AG09319 (cell line): ENCODE measurements around the gene SLC35F1.

Source experiments
- DNase-seq: peaks from one replicate; pipeline ENCODE4 v3.0.0-alpha.2; 2010; ENCODE audit warnings: low read depth; ENCODE audit errors: extremely low read depth
- TF ChIP-seq, protein P1 (sequence below): IDR thresholded peaks from 2 replicates; pipeline ENCODE4 v1.5.1; 2011; ENCODE audit warnings: low read depth, mild to moderate bottlenecking, inconsistent platforms, low read length, moderate library complexity

Gene SLC35F1

GRCh38 chr6:118134206-118134605 is 227.1 kb downstream of the SLC35F1 start:
- DNase-seq, result no peak
- TF ChIP-seq, protein P1, sequence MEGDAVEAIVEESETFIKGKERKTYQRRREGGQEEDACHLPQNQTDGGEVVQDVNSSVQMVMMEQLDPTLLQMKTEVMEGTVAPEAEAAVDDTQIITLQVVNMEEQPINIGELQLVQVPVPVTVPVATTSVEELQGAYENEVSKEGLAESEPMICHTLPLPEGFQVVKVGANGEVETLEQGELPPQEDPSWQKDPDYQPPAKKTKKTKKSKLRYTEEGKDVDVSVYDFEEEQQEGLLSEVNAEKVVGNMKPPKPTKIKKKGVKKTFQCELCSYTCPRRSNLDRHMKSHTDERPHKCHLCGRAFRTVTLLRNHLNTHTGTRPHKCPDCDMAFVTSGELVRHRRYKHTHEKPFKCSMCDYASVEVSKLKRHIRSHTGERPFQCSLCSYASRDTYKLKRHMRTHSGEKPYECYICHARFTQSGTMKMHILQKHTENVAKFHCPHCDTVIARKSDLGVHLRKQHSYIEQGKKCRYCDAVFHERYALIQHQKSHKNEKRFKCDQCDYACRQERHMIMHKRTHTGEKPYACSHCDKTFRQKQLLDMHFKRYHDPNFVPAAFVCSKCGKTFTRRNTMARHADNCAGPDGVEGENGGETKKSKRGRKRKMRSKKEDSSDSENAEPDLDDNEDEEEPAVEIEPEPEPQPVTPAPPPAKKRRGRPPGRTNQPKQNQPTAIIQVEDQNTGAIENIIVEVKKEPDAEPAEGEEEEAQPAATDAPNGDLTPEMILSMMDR, result no peak

GRCh38 chr6:118134736-118135135 is 227.7 kb downstream of the SLC35F1 start:
- TF ChIP-seq, protein P1, result no peak
- DNase-seq, result no peak

- TF ChIP-seq, protein P1, result no peak
Measured at GRCh38 chr6:118135371-118135770, 228.3 kb downstream of the SLC35F1 start.

GRCh38 chr6:118141211-118141610 is 234.1 kb downstream of the SLC35F1 start:
- TF ChIP-seq, protein P1, result no peak
- DNase-seq, result no peak

More at GRCh38 chr6:118135371-118135770, 228.3 kb downstream of the SLC35F1 start:
- DNase-seq, result no peak

DNA sequence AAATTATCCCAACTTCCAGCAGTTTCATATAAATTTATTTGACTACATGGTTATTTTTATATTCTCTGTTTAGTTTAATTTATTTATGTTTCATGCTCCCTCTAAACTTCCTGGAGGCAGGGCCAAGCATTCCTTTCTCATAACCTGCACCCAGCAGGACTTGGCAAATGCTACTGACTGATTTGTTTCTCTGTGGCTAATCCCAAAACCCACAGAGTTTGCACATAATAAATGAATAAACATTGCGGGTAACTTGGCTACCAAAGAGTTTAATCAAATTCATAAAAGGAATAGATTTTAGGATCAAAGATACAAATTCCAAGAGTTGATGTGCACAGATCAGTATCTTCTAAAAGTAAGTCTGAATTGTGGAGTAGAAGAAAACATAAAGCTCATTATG is 239.5 kb downstream of the SLC35F1 start:
- DNase-seq, result no peak
- TF ChIP-seq, protein P1, result no peak

DNA sequence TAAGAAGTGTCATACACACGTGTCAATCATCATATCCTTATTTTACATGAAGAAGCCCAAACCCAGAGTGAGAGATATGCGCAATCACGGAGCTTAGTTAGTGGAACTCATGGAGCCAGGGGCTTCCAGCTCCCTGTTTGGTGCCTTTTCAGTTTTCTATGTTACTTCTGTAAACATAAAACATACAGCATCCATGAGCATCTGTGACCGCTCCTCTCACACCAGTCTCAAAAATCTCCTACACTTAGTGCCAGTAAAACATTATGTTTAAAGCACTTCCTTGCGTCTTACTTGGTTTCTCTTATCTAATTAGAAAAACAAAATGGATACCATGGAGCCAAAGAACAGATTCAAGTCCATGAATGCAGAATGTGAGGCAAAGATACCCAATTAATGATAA is 240.4 kb downstream of the SLC35F1 start:
- no peak for DNase-seq
- TF ChIP-seq, protein P1, result no peak

DNA sequence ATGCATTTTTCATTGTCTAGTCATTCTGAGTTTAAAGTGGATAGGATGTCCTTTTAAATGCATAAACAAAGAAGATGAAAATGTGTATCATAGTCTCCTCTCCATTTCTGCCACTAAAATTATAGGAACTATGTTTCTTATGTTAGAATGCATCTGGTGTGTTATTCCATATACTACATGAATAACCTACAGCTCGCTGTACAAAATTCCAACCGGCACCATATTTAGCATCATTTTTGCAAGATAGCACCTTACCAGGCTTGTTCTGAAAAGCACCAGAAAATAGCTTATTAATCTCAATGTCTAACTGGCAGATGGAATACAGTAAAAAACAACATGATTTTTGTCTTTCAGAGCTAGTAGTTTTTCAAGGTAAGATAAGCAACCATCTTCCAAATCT is 241.5 kb downstream of the SLC35F1 start:
- DNase-seq, result no peak
- TF ChIP-seq, protein P1, result no peak

GRCh38 chr6:118152524-118152923 is 245.5 kb downstream of the SLC35F1 start:
- TF ChIP-seq, protein P1, result no peak
- no peak for DNase-seq
